ENCODE measurements around the gene CTNNBL1. TPM values are rescaled to one million over a fixed set of nuclear protein-coding genes. Genes with fewer than 3 reads are reported as not detected.

Gene CTNNBL1
- total and polyA plus RNA-seq, 2 experiments from 2014 or later, result 36.3 to 68.7 TPM

DNA sequence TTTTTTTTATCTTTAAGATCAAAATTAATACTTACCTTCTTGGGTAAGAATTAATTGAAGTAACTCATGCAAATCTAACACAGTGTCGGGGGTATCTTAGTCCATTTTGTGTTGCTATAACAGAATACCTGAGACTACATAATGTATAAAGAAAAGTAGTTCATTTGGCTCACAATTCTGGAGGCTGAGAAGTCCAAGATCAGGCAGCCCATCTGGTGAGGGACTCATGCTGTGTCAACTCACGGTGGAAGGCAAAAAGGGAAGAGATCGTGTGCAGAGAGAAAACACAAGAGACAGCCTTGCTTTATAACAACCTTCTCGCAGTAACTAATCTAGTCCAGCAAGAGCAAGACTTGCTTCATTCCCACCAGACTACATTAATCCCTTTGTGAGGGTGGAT, 116.2 kb downstream of the CTNNBL1 start:
- no peak for DNase-seq (ENCODE audit: low spot score)
- H3K27ac Mint-ChIP-seq, result no peak overlapping the region
- Histone ChIP-seq H3K4me2 (no peak overlapping the region), H3K36me3 (ENCODE audit: insufficient read depth) (no peaks in the 10 kb centered on the region; the same call in 1 of the 2 replicates), H3K4me1 (ENCODE audit: insufficient read depth) (peaks cover 7% of the 10 kb centered on the region; the same call in 1 of the 2 replicates), H3K9me2 (ENCODE audit: insufficient read depth) (no peaks in the 10 kb centered on the region; the same call in 1 of the 2 replicates), H3K79me2 (replicated peaks; ENCODE audit: insufficient read depth) (no peaks in the 10 kb centered on the region), H3K27ac (ENCODE audit: low read depth) (no peak overlapping the region), H2AFZ (no peak overlapping the region), H3K27me3 (ENCODE audit: insufficient read depth) (no peaks in the 10 kb centered on the region), H4K20me1 (replicated peaks; ENCODE audit: insufficient read depth) (0 out of 2 replicates have a peak, but pooled peaks cover 5% of the 10 kb centered on the region), H3K4me3 (no peak overlapping the region), H3F3A (replicated peaks; ENCODE audit: low read depth) (no peaks in the 10 kb centered on the region)
- H3K4me1 Mint-ChIP-seq, result peaks cover 15% of the 10 kb centered on the region; the same call in 2 of the 3 replicates
- no peak for TF ChIP-seq ZNF331 (CRISPR knock-in tag; IDR thresholded peaks at IDR 0.05; ENCODE audit: low read depth)
- no peak for TF ChIP-seq EZH2 (IDR thresholded peaks at IDR 0.05; ENCODE audit: low read depth, unreplicated experiment)
- TF ChIP-seq, protein P1, sequence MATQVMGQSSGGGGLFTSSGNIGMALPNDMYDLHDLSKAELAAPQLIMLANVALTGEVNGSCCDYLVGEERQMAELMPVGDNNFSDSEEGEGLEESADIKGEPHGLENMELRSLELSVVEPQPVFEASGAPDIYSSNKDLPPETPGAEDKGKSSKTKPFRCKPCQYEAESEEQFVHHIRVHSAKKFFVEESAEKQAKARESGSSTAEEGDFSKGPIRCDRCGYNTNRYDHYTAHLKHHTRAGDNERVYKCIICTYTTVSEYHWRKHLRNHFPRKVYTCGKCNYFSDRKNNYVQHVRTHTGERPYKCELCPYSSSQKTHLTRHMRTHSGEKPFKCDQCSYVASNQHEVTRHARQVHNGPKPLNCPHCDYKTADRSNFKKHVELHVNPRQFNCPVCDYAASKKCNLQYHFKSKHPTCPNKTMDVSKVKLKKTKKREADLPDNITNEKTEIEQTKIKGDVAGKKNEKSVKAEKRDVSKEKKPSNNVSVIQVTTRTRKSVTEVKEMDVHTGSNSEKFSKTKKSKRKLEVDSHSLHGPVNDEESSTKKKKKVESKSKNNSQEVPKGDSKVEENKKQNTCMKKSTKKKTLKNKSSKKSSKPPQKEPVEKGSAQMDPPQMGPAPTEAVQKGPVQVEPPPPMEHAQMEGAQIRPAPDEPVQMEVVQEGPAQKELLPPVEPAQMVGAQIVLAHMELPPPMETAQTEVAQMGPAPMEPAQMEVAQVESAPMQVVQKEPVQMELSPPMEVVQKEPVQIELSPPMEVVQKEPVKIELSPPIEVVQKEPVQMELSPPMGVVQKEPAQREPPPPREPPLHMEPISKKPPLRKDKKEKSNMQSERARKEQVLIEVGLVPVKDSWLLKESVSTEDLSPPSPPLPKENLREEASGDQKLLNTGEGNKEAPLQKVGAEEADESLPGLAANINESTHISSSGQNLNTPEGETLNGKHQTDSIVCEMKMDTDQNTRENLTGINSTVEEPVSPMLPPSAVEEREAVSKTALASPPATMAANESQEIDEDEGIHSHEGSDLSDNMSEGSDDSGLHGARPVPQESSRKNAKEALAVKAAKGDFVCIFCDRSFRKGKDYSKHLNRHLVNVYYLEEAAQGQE (IDR thresholded peaks at IDR 0.05; ENCODE audit: unreplicated experiment), result no peak
- TF ChIP-seq NANOG (IDR thresholded peaks at IDR 0.05; ENCODE audit: borderline replicate concordance), result no peak
- TF ChIP-seq, protein P2, sequence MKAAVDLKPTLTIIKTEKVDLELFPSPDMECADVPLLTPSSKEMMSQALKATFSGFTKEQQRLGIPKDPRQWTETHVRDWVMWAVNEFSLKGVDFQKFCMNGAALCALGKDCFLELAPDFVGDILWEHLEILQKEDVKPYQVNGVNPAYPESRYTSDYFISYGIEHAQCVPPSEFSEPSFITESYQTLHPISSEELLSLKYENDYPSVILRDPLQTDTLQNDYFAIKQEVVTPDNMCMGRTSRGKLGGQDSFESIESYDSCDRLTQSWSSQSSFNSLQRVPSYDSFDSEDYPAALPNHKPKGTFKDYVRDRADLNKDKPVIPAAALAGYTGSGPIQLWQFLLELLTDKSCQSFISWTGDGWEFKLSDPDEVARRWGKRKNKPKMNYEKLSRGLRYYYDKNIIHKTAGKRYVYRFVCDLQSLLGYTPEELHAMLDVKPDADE (IDR thresholded peaks at IDR 0.05), result no peak
- no peak for TF ChIP-seq CREB1 (CRISPR knock-in tag; IDR thresholded peaks at IDR 0.05; ENCODE audit: low read depth)
- TF ChIP-seq, protein P3, sequence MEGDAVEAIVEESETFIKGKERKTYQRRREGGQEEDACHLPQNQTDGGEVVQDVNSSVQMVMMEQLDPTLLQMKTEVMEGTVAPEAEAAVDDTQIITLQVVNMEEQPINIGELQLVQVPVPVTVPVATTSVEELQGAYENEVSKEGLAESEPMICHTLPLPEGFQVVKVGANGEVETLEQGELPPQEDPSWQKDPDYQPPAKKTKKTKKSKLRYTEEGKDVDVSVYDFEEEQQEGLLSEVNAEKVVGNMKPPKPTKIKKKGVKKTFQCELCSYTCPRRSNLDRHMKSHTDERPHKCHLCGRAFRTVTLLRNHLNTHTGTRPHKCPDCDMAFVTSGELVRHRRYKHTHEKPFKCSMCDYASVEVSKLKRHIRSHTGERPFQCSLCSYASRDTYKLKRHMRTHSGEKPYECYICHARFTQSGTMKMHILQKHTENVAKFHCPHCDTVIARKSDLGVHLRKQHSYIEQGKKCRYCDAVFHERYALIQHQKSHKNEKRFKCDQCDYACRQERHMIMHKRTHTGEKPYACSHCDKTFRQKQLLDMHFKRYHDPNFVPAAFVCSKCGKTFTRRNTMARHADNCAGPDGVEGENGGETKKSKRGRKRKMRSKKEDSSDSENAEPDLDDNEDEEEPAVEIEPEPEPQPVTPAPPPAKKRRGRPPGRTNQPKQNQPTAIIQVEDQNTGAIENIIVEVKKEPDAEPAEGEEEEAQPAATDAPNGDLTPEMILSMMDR (conservative IDR thresholded peaks at IDR 0.05; ENCODE audit: low read depth in 2 of 2), result no peak
- TF ChIP-seq EZH2phosphoT487 (IDR thresholded peaks at IDR 0.05; ENCODE audit: unreplicated experiment), result no peak
- TF ChIP-seq ZNF114 (CRISPR knock-in tag; IDR thresholded peaks at IDR 0.05), result no peak
- TF ChIP-seq POLR2AphosphoS5 (IDR thresholded peaks at IDR 0.05; ENCODE audit: low read depth), result no peak
- TF ChIP-seq, protein P4, sequence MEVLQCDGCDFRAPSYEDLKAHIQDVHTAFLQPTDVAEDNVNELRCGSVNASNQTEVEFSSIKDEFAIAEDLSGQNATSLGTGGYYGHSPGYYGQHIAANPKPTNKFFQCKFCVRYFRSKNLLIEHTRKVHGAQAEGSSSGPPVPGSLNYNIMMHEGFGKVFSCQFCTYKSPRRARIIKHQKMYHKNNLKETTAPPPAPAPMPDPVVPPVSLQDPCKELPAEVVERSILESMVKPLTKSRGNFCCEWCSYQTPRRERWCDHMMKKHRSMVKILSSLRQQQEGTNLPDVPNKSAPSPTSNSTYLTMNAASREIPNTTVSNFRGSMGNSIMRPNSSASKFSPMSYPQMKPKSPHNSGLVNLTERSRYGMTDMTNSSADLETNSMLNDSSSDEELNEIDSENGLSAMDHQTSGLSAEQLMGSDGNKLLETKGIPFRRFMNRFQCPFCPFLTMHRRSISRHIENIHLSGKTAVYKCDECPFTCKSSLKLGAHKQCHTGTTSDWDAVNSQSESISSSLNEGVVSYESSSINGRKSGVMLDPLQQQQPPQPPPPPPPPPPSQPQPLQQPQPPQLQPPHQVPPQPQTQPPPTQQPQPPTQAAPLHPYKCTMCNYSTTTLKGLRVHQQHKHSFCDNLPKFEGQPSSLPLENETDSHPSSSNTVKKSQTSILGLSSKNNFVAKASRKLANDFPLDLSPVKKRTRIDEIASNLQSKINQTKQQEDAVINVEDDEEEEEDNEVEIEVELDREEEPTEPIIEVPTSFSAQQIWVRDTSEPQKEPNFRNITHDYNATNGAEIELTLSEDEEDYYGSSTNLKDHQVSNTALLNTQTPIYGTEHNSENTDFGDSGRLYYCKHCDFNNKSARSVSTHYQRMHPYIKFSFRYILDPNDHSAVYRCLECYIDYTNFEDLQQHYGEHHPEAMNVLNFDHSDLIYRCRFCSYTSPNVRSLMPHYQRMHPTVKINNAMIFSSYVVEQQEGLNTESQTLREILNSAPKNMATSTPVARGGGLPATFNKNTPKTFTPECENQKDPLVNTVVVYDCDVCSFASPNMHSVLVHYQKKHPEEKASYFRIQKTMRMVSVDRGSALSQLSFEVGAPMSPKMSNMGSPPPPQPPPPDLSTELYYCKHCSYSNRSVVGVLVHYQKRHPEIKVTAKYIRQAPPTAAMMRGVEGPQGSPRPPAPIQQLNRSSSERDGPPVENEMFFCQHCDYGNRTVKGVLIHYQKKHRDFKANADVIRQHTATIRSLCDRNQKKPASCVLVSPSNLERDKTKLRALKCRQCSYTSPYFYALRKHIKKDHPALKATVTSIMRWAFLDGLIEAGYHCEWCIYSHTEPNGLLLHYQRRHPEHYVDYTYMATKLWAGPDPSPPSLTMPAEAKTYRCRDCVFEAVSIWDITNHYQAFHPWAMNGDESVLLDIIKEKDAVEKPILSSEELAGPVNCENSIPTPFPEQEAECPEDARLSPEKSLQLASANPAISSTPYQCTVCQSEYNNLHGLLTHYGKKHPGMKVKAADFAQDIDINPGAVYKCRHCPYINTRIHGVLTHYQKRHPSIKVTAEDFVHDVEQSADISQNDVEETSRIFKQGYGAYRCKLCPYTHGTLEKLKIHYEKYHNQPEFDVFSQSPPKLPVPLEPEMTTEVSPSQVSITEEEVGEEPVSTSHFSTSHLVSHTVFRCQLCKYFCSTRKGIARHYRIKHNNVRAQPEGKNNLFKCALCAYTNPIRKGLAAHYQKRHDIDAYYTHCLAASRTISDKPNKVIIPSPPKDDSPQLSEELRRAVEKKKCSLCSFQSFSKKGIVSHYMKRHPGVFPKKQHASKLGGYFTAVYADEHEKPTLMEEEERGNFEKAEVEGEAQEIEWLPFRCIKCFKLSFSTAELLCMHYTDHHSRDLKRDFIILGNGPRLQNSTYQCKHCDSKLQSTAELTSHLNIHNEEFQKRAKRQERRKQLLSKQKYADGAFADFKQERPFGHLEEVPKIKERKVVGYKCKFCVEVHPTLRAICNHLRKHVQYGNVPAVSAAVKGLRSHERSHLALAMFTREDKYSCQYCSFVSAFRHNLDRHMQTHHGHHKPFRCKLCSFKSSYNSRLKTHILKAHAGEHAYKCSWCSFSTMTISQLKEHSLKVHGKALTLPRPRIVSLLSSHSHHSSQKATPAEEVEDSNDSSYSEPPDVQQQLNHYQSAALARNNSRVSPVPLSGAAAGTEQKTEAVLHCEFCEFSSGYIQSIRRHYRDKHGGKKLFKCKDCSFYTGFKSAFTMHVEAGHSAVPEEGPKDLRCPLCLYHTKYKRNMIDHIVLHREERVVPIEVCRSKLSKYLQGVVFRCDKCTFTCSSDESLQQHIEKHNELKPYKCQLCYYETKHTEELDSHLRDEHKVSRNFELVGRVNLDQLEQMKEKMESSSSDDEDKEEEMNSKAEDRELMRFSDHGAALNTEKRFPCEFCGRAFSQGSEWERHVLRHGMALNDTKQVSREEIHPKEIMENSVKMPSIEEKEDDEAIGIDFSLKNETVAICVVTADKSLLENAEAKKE (CRISPR knock-in tag; IDR thresholded peaks at IDR 0.05), result no peak
- TF ChIP-seq STAT1 (IDR thresholded peaks at IDR 0.05; ENCODE audit: unreplicated experiment), result no peak
- TF ChIP-seq JUNB (IDR thresholded peaks at IDR 0.05; ENCODE audit: unreplicated experiment), result no peak
- H3K4me3 Mint-ChIP-seq, result no peak overlapping the region
- H3K9me3 Mint-ChIP-seq, result no peaks in the 10 kb centered on the region; the same call in 2 of the 3 replicates
- H3K27me3 Mint-ChIP-seq (ENCODE audit: insufficient read depth, low read depth, poor library complexity), result peaks cover 2% of the 10 kb centered on the region
- ATAC-seq, result no peak
- peaks cover 3% of the 10 kb centered on the region; the same call in 2 of the 3 replicates for H3K36me3 Mint-ChIP-seq (ENCODE audit: low read depth)

All from GM23338 (cell line).